MM.1S (cell line): Measurements from ENCODE around the gene ZDHHC7.

ENCODE experiments used
- CTCF ChIP-seq: fragments of 300-600 bp; sonication (generic); IDR thresholded peaks from 2 replicates; pipeline ENCODE4 v1.5.1; 2016; ENCODE audit warnings: antibody characterized with exemption, low read length, mixed read lengths
- EZH2phosphoT487 ChIP-seq: fragments of 300-600 bp; sonication (generic); IDR thresholded peaks from 2 replicates; pipeline ENCODE4 v1.6.1; 2018; ENCODE audit warnings: antibody characterized with exemption, low read length

- no peak for TF ChIP-seq CTCF
- no peak for TF ChIP-seq EZH2phosphoT487
These were observed 26.4 kb upstream of the ZDHHC7 start for GRCh38 chr16:85037721-85038120.
